ENCODE data around the gene RPP30. TPM values are rescaled to one million over a fixed set of nuclear protein-coding genes. Genes with fewer than 3 reads are reported as not detected.
"Not testable (repeated sequence)": the region's sequence is repeated elsewhere in the genome, so short reads cannot be mapped to it uniquely, and the experiment has no call there.

RPP30 gene
- total RNA-seq, 1 donor from 2014 or later, result 24.9 TPM

DNA sequence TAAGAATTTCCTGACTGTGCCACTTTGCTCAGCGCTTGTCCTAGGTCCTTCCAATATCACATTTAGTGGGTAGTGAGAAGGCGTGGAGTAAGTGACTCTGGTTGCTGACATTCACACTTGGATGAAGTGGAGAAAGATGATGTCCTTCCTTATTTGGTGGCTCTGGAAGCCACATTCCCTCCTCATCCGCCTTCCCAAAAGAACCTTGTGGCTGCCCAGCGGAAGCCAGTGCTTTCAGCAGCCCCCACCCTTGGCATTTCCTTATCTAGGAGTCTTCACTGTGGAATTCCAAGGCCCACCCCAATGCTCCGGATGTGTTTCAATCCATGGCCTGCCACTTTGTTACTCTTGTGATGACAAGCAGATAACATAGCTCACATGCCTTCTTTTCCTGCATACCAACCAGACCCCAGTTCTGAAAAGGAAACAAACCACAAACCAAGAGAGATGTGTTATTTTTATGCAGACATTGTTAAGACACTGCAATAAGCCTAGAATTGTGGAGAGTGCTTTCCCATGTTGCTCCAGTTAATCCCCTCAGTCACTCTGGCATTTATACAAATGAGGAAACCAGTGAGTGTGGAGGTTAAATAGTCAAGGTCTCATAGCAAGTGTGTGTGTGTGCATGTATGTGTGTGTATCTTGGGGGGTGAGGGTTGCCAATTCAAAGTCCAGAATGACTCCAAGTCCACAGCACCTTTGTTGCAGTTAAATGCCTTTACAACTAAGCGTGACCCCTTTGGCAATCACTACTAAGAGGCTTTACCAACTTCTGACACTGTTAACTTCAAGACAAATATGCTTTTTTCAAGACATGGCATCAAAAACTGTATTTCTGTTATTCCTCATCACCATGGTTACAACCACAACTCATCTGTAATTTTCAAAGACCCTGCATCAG lies 59.4 kb downstream of the RPP30 start:
- intact Hi-C loops (cut with DNase I), result loop anchor here (1.0 to 5.0 kb wide), 2 partner anchors 10 to 36 kb away; partner anchors contain the start of gene ANKRD1

DNA sequence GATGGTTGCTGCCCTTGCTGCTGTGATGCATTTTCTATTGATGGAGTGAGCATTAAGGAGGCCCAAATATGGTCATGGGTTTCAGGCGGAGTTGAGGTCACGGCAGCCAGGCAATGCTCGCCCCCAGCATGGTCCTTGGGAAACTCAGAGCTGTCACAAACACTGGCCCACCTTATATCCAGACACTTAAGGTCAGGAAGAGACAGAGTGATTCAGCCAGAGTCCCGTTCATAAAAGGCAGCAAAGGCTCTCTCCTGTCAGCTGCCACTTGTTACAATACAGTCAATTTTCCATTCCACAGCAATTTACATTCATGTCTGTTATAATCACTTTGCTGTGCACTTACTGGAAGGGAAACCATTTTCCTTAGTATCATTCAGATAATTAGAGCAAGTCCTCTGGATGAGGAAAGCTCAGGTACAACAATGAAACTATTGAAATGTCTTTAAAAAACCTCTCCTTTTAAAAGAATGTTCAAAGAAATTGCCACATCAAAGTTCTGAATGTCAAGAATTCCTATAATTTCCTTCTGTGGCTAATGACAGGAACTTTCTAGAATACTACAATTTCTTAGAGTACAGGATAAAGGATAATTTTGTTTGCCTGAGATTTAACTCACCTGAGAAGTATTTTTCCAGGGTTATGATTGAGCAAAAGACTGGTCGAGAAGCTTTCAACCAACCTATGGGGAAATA lies 64.0 kb downstream of the RPP30 start:
- no peak for DNase-seq (ENCODE audit: low spot score)

More for the DNA sequence above, 59.4 kb downstream of the RPP30 start:
- peak; percentile 85 for DNase-seq (ENCODE audit: low spot score)

DNA sequence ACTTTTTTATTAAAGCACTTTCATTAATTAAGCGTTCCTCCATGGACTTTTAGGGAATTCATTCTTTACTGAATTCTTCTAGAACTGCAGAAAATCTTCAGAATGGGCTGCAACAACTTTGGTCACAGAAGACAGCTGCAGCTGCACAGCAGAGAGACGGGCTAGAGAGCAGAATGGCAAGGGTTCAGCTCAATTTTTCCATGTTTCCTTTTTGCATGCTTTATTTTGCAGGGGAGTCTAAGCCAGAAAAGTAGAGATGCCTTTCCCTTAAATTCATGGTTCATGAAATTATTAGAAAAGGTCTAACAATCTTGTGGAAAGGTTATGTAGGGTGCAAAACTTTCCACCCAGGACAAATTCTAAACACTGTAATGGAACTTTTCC lies 64.5 kb downstream of the RPP30 start:
- DNase-seq (ENCODE audit: low spot score), result no peak
- intact Hi-C loops (cut with DNase I), result no loop called here

More for the DNA sequence above, 64.0 kb downstream of the RPP30 start:
- intact Hi-C loops (cut with DNase I), result no loop called here

DNA sequence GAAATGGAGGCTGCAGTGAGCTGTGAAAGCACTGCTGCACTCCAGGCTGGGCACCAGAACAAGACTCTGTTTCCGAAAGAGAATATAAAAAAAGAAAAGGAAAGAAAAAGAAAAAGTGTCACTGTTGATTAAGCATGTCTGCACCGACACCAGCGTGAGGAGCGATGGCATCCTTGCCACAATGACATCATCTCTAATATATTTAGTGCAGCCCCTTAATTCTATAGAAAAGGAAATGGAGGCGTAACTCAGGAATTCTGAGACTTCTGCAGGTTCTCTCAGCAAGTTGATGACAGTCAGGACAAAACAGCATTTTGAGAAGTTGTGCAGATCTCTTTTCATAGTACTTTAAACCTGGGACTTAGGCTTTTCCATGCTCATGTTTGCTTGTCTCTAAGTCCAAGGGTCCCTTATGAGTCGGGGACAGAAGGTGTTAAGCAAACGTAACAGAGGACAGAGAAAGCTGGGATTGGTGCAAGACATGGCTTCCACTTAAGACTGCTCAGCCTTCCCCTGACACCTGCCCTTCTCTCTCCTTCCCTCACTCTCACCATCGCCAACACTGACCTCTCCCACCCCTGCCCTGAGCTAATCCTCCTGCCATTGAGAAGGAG lies 66.0 kb downstream of the RPP30 start:
- DNase-seq (ENCODE audit: low spot score), result no peak
- intact Hi-C loops (cut with DNase I), result no loop called here

DNA sequence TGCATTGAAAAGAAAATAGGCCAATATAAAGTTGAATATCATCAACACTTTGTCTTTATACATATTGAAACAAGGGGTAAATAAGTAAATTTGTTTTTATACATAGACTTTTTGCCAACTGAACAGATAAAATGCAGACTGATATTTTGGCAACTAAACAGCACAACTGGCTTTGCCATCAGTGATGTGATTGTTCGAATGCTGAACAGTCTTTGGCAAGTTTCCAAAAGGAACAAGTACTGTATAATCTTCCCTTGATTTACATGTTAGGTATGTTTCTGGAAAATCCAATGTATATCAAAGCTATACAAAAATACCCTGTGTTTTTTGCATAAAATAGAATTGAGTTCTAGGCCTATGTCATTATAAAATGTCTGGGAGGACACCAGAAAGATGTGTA lies 67.3 kb downstream of the RPP30 start:
- intact Hi-C loops (cut with DNase I), result no loop called here
- DNase-seq (ENCODE audit: low spot score), result no peak

DNA sequence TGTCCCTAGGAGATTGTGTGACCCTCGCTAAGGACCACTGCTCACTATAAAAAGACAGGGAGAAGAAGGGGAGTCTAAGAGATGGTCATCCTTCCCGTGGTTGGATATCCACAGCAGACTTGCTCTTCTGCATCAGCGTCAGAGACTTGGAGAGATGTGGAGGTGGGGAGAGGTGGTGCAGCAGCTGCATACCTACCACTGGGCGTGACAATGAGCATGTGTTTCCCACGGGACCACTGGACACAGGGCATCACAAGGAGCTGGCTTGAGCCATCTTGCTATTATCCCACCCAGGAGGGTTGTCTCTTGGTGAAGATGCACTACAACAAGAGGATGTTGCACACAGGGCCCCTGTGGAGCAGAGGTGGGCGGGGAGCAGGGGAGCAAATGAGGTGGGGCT lies 67.9 kb downstream of the RPP30 start:
- intact Hi-C loops (cut with DNase I), result no loop called here
- DNase-seq (ENCODE audit: low spot score), result no peak

DNA sequence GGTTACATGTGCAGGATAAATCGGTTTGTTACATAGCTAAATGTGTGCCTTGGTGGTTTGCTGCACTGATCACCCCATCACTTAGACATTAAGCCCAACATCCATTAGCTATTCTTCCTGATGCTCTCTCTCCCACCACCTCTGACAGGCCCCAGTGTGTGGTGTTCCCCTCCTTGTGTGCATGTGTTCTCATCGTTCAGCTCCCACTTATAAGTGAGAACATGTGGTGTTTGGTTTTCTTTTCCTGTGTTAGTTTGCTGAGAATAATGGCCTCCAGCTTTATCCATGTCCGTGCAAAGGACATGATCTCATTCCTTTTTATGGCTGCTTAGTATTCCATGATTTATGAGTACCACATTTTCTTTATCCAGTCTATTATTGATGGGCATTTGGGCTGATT lies 71.2 kb downstream of the RPP30 start:
- intact Hi-C loops (cut with DNase I); DNase-seq (ENCODE audit: low spot score): not testable (repeated sequence)

DNA sequence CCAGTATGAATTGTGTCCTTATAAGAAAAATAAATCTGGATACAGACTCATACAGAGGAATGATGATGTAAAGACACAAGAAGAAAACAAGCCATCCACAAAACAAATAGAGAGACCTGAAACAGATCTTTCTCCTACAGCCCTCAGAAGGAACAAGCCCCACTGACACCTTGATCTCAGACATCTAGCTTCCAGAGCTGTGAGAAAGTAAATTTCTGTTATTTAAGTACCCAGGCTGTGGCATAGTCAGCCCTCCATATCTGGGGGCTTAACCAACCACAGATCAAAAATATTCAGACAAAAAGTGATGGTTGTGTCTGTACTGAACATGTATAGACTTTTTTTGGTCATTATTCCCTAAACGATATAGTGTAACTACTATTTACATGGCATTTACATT lies 73.0 kb downstream of the RPP30 start:
- intact Hi-C loops (cut with DNase I), result no loop called here
- no peak for DNase-seq (ENCODE audit: low spot score)

DNA sequence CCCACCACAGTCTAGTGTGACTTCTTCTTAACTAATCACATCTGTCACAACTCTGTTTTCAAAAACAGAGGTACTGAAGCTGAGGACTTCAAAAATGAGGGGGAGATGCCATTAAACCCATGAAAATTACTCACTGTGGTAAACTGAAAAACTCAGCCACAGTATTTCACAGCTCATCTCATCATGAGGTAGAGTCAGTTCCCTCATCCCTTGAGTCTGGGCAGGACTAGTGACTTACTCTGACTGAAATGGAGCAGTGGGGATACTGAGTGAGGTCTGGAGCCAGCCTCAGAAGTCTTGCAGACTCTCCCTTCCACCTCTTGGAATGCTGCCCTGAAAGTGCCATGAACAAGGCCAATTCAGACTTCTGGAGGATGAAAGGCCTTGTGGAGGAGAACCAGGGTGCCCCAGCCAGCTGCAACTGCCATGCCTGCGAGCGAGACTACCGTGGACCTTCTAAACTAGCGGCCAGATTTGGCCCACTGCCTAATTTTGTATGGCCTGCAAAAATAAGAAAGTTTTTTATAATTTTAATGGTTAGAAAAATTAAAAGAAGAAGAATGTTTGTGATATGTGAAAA lies 73.8 kb downstream of the RPP30 start:
- DNase-seq (ENCODE audit: low spot score), result no peak
- intact Hi-C loops (cut with DNase I), result no loop called here

DNA sequence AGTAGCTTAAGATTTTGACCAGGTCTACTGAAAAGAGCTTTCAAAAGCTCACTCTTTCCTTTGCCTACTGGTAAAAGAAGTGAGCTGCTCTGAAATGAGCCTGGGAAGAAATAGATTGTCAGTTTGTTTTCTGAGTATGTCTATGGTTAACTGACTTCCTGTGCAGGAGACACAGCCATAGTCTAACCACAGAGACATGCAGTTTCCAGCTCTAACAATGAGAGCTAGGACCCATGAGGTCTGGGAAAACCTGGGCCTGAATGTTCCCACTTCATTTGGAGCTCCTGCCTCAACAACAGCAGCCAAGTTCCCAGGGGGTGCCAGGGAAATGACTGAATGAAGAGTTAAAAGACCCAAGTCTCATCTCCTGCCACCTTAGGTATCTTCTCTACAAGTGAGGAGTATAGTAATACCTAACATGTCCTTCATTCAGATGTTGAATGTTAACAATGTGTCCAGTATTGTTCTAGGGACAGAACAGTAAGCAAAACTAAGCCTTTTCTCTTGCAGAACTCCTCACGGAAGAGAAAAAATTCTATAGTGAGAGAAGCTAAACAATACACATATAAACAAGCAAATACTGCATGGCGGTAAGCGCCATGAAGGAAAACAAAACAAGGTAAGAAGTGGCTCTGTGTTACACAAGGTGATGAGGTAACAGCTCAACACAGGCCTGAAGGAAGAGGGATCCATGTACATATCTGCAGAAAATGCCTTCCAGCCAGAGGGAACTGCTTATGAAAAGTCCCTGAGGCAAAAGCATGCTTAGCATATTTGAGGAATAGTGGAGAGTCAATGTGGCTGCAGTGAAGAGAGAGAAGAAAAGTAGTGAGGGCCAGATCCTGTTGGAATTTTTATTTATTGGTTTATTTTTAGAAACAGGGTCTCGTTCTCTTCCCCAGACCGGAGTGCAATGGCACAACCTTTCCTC lies 75.5 kb downstream of the RPP30 start:
- intact Hi-C loops (cut with DNase I), result no loop called here
- no peak for DNase-seq (ENCODE audit: low spot score)

Other genes starting within 250 kb of the RPP30 start
- 0.16 TPM for gene HTR7, start 13.9 kb upstream of the RPP30 start, total RNA-seq
- gene ANKRD1, start 49.1 kb downstream of the RPP30 start, total RNA-seq, result 8,251 TPM